Femur (tissue), 1 donor: ENCODE data around the gene VSTM4.
A peak's percentile ranks its signal among the peaks of the same experiment; 100 is the strongest.

ENCODE experiments used
- DNase-seq: peaks from one replicate; pipeline ENCODE4 v3.0.0-alpha.2; 2017

VSTM4 gene

DNA sequence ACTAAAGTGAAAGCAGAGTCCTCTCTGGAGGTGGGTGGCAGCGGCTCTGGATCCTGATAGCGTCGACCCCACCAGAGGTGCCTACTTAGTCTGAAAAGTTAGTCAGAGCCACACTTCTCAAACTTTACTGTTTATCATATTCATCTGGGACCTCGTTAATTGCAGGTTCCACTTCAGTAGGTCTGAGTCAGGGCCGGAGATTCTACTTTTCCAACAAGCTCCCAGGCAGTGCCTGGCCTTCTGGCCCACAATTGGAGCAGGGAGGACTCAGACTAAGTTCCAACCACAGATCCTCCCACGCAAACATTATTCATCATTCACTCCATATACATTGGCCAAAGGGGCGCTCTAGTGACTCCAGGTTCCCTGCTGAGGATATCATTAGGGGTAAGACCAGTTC is 78.1 kb downstream of the VSTM4 start:
- no peak for DNase-seq

DNA sequence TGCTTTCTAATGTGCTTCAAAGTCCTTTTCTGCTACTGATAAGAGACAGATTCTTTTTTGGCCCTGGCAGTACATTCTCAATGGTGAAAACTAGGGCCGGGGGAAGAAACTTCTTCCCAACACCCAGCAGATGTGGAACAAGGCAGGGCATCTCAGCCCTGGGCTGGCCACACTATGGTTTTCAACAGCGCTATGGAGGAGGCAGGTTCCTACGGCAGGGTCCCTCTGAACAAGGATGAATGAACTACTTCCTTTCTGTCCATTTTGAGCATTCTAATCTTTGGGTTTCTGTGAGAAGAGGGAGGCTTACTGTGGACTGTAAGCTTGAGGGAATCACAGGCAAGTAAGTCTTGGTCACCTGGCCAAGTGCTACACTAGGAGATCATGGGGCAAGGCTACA is 78.7 kb downstream of the VSTM4 start:
- DNase-seq, result no peak

DNA sequence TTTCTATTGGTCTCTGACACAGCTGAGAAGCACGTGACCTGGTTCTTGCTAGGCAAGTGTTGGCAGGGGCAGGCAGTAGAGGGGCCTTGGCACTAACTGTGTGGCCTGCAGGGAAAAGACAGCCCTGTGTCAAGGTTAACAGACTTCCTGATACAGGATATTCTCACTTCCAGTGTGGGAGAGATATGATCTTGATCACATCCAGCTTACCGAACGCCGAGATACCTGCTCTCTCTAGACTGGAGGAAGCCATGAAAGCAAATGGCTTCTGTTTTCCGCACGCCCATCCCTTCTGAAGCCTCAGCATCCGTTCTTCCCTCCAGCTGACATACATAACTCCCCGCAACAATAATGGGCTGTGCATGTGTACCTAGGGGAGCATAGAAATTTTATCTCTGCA is 79.4 kb downstream of the VSTM4 start:
- DNase-seq, result no peak

DNA sequence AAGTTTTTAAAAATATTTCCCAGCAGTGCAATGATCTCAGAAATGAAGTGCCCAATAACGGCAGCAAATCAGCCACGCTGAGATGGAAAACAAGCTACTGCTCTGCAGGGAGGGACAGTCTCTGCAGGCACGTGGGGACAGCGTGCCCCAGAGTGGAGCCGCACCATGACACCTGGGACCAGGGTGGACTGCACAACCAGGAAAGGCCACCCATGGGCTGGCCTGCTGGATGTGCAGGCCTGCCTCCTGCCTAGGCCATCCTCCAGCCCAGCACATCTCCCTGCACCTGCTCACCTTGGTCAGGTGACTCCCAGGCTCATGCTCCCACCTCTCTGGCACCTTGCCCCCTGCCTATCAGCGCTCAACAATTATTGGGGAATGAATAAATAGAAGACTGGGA is 80.4 kb downstream of the VSTM4 start:
- no peak for DNase-seq

GRCh38 chr10:49033939-49034338 is 81.4 kb downstream of the VSTM4 start:
- DNase-seq, result no peak

GRCh38 chr10:49029666-49030065 is 85.7 kb downstream of the VSTM4 start:
- no peak for DNase-seq

GRCh38 chr10:49028639-49029038 is 86.7 kb downstream of the VSTM4 start:
- no peak for DNase-seq

GRCh38 chr10:49025347-49025983 is 89.9 kb downstream of the VSTM4 start:
- DNase-seq, result no peak

DNA sequence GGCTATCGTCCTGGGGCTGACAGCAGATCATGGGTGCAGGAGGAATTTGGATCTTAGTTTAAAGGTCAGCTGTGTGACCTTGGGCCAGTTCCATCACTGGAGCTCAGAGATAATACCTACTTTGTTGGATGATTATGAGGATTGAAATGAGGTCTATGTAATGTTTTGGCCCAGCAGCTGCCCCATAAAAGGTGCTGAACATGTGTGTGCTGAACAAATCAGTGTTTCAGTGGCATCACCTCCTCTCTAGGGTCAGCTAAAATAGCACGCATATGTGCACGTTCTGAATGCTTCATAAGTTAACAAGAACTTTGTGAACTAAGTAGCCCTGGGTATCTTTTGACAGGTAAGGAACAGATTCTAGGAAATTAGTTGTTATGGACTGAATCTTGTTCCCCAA is 90.8 kb downstream of the VSTM4 start:
- DNase-seq, result no peak

GRCh38 chr10:49023752-49024151 is 91.6 kb downstream of the VSTM4 start:
- DNase-seq, result peak; percentile 62

DNA sequence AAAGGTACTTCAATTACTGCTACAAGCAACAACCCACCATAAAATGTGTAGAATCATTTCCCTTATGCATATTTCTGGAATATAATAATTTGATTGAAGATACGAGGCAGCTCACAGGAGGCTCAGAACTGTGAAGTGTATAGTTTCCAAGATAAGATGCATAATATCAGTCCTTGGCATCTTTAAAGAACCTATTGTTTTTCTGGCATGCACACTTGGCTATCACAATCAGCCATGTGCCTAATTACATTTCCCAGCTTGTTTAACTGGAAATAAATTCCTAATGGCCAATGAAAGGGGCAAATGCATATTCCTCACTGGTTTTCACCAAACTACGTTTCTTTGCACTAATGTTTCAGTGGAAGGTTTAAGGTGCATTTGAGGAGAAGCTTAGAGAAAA is 92.3 kb downstream of the VSTM4 start:
- DNase-seq, result no peak

GRCh38 chr10:49021685-49022084 is 93.6 kb downstream of the VSTM4 start:
- DNase-seq, result no peak

GRCh38 chr10:49015700-49016099 is 99.6 kb downstream of the VSTM4 start:
- no peak for DNase-seq

DNA sequence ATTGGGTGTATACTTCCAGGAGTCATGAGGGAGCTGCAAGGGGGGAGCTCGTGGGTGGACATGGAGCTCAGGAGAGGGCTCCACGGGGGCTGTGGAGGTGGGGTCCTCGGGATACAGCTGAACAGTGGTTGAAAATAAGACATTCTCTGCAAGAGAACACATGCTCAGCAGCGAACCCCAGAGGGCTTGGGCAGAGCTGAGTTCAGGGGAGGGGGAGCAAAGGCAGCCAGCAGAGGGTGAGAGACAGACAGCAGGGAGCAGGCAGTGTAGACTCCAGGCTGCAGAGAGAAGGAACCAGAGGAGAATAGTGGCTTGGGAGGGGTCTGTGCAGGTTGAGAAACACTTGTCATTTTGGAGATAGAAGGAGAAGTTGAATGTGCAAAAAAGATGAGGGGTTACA is 102.7 kb downstream of the VSTM4 start:
- DNase-seq, result no peak

GRCh38 chr10:49011756-49012155 is 103.6 kb downstream of the VSTM4 start:
- DNase-seq, result no peak

DNA sequence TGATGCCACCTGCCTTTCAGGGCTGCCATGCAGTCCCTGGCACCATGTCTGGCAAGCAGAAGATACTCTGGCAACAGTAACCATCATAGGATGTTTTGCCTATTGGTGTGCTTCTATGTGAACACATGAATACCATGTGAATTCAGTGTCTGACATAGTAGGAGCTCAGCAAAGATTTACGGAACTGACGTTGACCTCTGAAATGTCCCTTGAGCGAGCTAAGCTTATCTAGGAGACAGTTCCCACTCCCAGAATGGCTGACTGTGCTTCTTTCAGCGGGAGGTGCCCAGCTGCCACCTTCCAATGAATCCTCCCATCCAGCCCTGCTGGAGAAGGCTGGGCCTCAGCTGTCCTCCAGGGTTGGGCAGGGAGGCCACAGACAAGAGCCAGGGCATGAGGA is 104.5 kb downstream of the VSTM4 start:
- DNase-seq, result no peak

GRCh38 chr10:49010295-49010694 is 105.0 kb downstream of the VSTM4 start:
- DNase-seq, result no peak

GRCh38 chr10:49009199-49009979 is 105.9 kb downstream of the VSTM4 start:
- peak; percentile 52 for DNase-seq

DNA sequence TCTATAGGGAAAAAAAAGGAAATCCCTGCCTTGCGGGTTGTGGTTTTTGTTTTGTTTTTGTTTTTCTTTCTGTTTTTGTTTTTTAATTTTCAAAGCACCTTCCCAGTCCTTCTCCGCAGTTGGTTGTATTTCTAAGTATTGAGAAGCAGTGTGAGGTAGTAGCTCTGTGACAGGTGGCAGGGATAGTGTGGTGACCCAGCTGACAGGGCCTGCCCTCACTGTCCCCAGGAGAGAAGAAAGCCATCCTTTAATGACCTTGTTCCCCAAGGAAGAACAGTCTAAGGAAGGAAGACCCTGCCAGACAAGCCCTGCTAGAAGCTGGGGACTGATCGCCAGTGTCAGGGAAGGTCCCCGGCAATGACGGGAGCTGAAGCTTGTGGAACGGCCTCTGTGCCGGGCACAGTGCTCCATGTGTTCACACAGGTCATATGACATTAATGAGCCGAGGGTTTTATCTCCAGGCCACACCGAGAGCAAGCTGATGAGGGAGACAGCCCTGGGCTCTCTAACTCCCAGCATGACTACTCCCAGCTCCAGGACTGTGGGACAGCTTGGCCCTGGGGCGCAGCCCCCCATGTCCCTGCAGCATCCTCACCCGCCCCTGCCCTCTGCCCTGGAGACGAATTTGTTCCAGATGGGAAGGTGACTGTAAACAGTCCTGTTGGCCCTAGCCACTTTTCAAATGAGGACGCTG is 106.7 kb downstream of the VSTM4 start:
- DNase-seq, result no peak

DNA sequence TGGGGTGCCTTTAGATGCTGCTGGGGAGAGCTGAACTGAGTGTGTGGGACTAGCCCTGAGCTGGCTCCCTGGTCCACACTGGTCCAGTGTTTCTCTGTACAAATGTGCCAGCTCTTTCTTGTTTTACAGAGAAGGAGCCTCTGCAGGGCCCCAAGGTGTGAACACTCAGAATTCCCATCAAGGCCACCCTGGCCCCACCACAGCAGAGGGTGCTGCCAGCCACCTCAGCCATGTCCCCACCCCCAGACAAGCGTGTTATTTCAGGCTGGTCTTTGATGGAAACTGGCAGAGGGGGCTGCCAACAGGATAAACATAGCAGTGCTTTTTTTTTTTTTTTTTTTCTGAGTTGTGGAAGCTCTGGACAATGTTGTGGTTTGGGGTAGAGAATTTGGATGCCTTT is 107.2 kb downstream of the VSTM4 start:
- DNase-seq, result peak; percentile 58

DNA sequence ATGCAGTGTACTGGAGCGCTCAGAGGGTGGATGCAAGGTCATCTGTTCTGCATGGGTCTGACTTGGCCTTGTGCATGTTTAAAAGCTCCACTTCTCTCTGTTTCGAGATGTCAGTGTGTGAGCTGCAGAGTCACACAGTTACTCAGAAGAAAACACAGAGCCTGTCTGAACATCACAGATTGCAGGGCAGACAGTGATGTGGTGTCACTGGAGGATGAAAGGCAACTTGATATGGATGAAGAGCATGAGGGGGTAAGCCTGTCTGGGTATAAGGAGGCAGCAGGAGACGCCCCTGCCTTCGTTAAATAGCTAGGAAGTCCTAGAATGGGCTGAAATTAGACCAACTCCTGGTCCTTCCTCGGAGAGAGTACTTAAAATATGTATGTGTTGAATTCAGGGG is 108.2 kb downstream of the VSTM4 start:
- no peak for DNase-seq

DNA sequence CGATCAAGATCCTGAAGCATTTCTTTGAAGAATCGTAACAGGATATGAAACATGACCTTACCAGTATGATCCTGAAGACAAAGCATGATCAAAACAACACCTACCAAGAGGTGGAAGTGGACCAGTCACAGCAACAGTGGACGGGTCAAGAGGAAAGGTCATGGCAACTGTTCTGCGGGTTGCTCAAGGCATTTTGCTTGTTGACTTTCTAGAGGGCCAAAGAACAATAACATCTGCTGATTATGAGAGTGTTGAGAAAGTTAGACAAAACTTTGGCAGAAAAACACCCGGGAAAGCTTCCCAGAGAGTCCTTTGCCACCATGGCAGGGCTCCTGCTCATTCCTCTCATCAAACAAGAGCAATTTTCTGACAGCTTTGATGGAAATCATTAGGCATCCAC is 110.1 kb downstream of the VSTM4 start:
- DNase-seq, result no peak

GRCh38 chr10:49001870-49002672 is 113.3 kb downstream of the VSTM4 start:
- DNase-seq, result no peak
